H9 (cell line): ENCODE data around the gene ADAMTSL4. TPM values are rescaled to one million over a fixed set of nuclear protein-coding genes. Genes with fewer than 3 reads are reported as not detected.

ENCODE experiments used
- DNase-seq: peaks from one replicate; pipeline ENCODE4 v3.0.0-alpha.2; 2017
- H2AFZ ChIP-seq: one replicate; pipeline ENCODE4 v1.6.1; 2013; ENCODE audit warnings: mild to moderate bottlenecking, low read length, control low read depth, moderate library complexity
- H2AK5ac ChIP-seq: 2 replicates; pipeline ENCODE4 v1.6.1; 2013; ENCODE audit warnings: low read length, control low read depth, mixed read lengths; ENCODE audit not compliant: insufficient read length
- H2BK120ac ChIP-seq: one replicate; pipeline ENCODE4 v1.6.1; 2013; ENCODE audit warnings: low read depth, mild to moderate bottlenecking, low read length, control low read depth, inconsistent platforms; ENCODE audit not compliant: poor library complexity, severe bottlenecking
- H2BK12ac ChIP-seq: 2 replicates; pipeline ENCODE4 v1.6.1; 2013; ENCODE audit warnings: low read length, control low read depth, mixed read lengths, low read depth; ENCODE audit not compliant: insufficient read length
- H2BK15ac ChIP-seq: 2 replicates; pipeline ENCODE4 v1.6.1; 2013; ENCODE audit warnings: low read depth, low read length, control low read depth
- H2BK20ac ChIP-seq: one replicate; pipeline ENCODE4 v1.6.1; 2013; ENCODE audit warnings: low read depth, mild to moderate bottlenecking, low read length, control low read depth, inconsistent platforms; ENCODE audit not compliant: poor library complexity, severe bottlenecking
- H2BK5ac ChIP-seq: 2 replicates; pipeline ENCODE4 v1.6.1; 2013; ENCODE audit warnings: low read length, control low read depth, mixed read lengths; ENCODE audit not compliant: insufficient read length
- H3K14ac ChIP-seq: 2 replicates; pipeline ENCODE4 v1.6.1; 2013; ENCODE audit warnings: low read length, control low read depth; ENCODE audit not compliant: insufficient read depth
- H3K18ac ChIP-seq: 2 replicates; pipeline ENCODE4 v1.6.1; 2013; ENCODE audit warnings: low read depth, mild to moderate bottlenecking, mixed read lengths, low read length, control low read depth; ENCODE audit not compliant: insufficient read length
- H3K23ac ChIP-seq: 2 replicates; pipeline ENCODE4 v1.6.1; 2013; ENCODE audit warnings: low read length, control low read depth, mixed read lengths, low read depth; ENCODE audit not compliant: insufficient read length
- H3K23me2 ChIP-seq: 2 replicates; pipeline ENCODE4 v1.6.1; 2013; ENCODE audit warnings: low read depth, mild to moderate bottlenecking, mixed read lengths, low read length, control low read depth; ENCODE audit not compliant: insufficient read length, poor library complexity, severe bottlenecking
- H3K27ac ChIP-seq: 2 replicates; pipeline ENCODE4 v1.5.1; 2013; ENCODE audit warnings: low read length, control low read depth, mixed read lengths, low read depth; ENCODE audit not compliant: insufficient read length
- H3K27me3 ChIP-seq: 2 replicates; pipeline ENCODE4 v1.6.1; 2013; ENCODE audit warnings: low read length, control low read depth, inconsistent platforms; ENCODE audit not compliant: insufficient read depth
- H3K4ac ChIP-seq: 2 replicates; pipeline ENCODE4 v1.6.1; 2013; ENCODE audit warnings: low read depth, mild to moderate bottlenecking, control low read depth, inconsistent platforms, low read length, moderate library complexity
- H3K4me1 ChIP-seq: 2 replicates; pipeline ENCODE4 v1.6.1; 2013; ENCODE audit warnings: low read length, control low read depth, inconsistent platforms; ENCODE audit not compliant: insufficient read depth
- H3K4me2 ChIP-seq: 2 replicates; pipeline ENCODE4 v1.6.1; 2013; ENCODE audit warnings: low read length, control low read depth, mixed read lengths; ENCODE audit not compliant: insufficient read length, insufficient read depth
- H3K56ac ChIP-seq: 2 replicates; pipeline ENCODE4 v1.6.1; 2013; ENCODE audit warnings: low read depth, mild to moderate bottlenecking, mixed read lengths, low read length, control low read depth; ENCODE audit not compliant: insufficient read length
- H3K79me1 ChIP-seq: 2 replicates; pipeline ENCODE4 v1.6.1; 2013; ENCODE audit warnings: low read depth, mild to moderate bottlenecking, moderate library complexity, low read length, control low read depth, inconsistent platforms; ENCODE audit not compliant: insufficient read depth, poor library complexity, severe bottlenecking
- H3K79me2 ChIP-seq: 2 replicates; pipeline ENCODE4 v1.6.1; 2013; ENCODE audit warnings: low read length, control low read depth, inconsistent platforms; ENCODE audit not compliant: insufficient read depth
- H3K9ac ChIP-seq: 2 replicates; pipeline ENCODE4 v1.6.1; 2013; ENCODE audit warnings: low read length, control low read depth, mixed read lengths; ENCODE audit not compliant: insufficient read length; ENCODE audit errors: extremely low read depth
- H3K9me3 ChIP-seq: one replicate; pipeline ENCODE4 v1.6.1; 2013; ENCODE audit warnings: low read depth, low read length, inconsistent platforms; ENCODE audit not compliant: control insufficient read depth
- H3T11ph ChIP-seq: one replicate; pipeline ENCODE4 v1.6.1; 2013; ENCODE audit warnings: mild to moderate bottlenecking, low read length, control low read depth, inconsistent platforms
- H4K20me1 ChIP-seq: one replicate; pipeline ENCODE4 v1.6.1; 2013; ENCODE audit not compliant: control insufficient read depth, insufficient read length, insufficient read depth
- H4K5ac ChIP-seq: 2 replicates; pipeline ENCODE4 v1.6.1; 2013; ENCODE audit warnings: low read depth, mild to moderate bottlenecking, mixed read lengths, low read length, control low read depth; ENCODE audit not compliant: insufficient read length
- H4K8ac ChIP-seq: replicated peaks from 2 replicates; pipeline ENCODE4 v1.6.1; 2013; ENCODE audit warnings: low read length, control low read depth, mixed read lengths, low read depth; ENCODE audit not compliant: insufficient read length
- H4K91ac ChIP-seq: 2 replicates; pipeline ENCODE4 v1.6.1; 2013; ENCODE audit warnings: low read depth, mild to moderate bottlenecking, moderate library complexity, mixed read lengths, low read length, control low read depth; ENCODE audit not compliant: insufficient read length
- H3K27ac Mint-ChIP-seq, 3 experiments: 2 replicates in 2 of 3; 3 replicates in 1 of 3; pipeline ENCODE4 v1.8.0; 2020 to 2021; ENCODE audit warnings: mixed read lengths in 3 of 3, mild to moderate bottlenecking in 1 of 3, moderate library complexity in 1 of 3
- H3K27me3 Mint-ChIP-seq: 2 replicates; pipeline ENCODE4 v1.8.0; 2021; ENCODE audit warnings: low read depth, mild to moderate bottlenecking, moderate library complexity, mixed read lengths
- H3K36me3 Mint-ChIP-seq, 3 experiments: 2 replicates in 2 of 3; 3 replicates in 1 of 3; pipeline ENCODE4 v1.8.0; 2020 to 2021; ENCODE audit warnings: low read depth in 3 of 3, mixed read lengths in 3 of 3; ENCODE audit not compliant: insufficient read depth in 1 of 3
- H3K4me1 Mint-ChIP-seq, 2 experiments: 2 replicates each; pipeline ENCODE4 v1.8.0; 2020; ENCODE audit warnings: mixed read lengths in 2 of 2
- H3K4me3 Mint-ChIP-seq, 2 experiments: 2 replicates in 1 of 2; 3 replicates in 1 of 2; pipeline ENCODE4 v1.8.0; 2020 to 2021; ENCODE audit warnings: mild to moderate bottlenecking in 2 of 2, mixed read lengths in 2 of 2, moderate library complexity in 1 of 2
- H3K9me3 Mint-ChIP-seq, 2 experiments: 2 replicates in 1 of 2; 3 replicates in 1 of 2; pipeline ENCODE4 v1.8.0; 2020; ENCODE audit warnings: mild to moderate bottlenecking in 2 of 2, mixed read lengths in 2 of 2, moderate library complexity in 1 of 2
- WGBS: extraction: QIAGEN DNeasy Blood & Tissue Kit; methylation state at CpG from one replicate; pipeline ENCODE4 v1.1.7; 2013; ENCODE audit warnings: missing lambda C conversion rate, low lambda C conversion rate, mixed read lengths; ENCODE audit not compliant: insufficient read length; ENCODE audit errors: extremely low coverage; 5-methylcytosine and 5-hydroxymethylcytosine counted together
- total RNA-seq: library from RNA; stranded (reverse); gene quantifications from 2 replicates; pipeline ENCODE4 v1.2.1, GENCODE V29; 2021
- TF ChIP-seq, protein P1 (sequence below): fragments of 200-600 bp; sonication (generic); conservative IDR thresholded peaks from 3 replicates; pipeline ENCODE4 v1.8.0; 2021; ENCODE audit warnings: antibody characterized with exemption, mild to moderate bottlenecking

The ADAMTSL4 gene
- total RNA-seq, 1 experiment from 2014 or later, result 6.1 TPM

DNA sequence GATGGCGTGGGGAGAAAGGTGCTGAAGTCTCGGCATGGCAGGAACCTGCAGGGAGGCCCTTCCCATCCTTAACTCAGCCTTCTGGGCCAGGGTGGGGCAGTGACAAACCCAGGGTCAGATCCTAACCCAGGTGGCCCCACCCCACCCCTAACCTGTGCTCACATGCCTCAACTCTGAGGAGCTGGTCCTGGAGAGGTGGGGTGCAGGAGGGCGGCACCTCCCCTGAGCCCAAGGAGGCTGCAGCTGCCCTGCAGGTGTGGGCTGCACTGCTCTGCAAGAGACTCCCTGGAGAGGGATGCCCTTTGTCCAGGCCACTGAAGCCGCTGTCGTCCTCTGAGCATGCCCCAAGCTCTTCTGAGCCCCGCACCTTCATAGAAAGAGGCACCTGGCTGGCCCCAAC is 15.2 kb upstream of the ADAMTSL4 start:
- H2BK20ac ChIP-seq, result no peak overlapping the region
- no peaks in the 10 kb centered on the region for H4K20me1 ChIP-seq
- H3K79me2 ChIP-seq, result no peaks in the 10 kb centered on the region
- H4K5ac ChIP-seq, result no peak overlapping the region
- H3K4ac ChIP-seq, result no peak overlapping the region
- Mint-ChIP-seq H3K9me3 (no peaks in the 10 kb centered on the region), H3K36me3 (no peaks in the 10 kb centered on the region), H3K4me3 (no peak overlapping the region), H3K27ac (no peak overlapping the region), H3K27me3 (no peaks in the 10 kb centered on the region; the same call in 1 of the 2 replicates), H3K4me1 (peaks cover 14 to 29% of the 10 kb centered on the region in 2 experiments)
- H2BK12ac ChIP-seq, result no peak overlapping the region
- no peaks in the 10 kb centered on the region for H3K79me1 ChIP-seq
- H3K27me3 ChIP-seq, result no peaks in the 10 kb centered on the region
- no peak overlapping the region for H2BK120ac ChIP-seq
- H3K27ac ChIP-seq, result no peak overlapping the region
- H3K56ac ChIP-seq, result no peak overlapping the region
- TF ChIP-seq, protein P1, sequence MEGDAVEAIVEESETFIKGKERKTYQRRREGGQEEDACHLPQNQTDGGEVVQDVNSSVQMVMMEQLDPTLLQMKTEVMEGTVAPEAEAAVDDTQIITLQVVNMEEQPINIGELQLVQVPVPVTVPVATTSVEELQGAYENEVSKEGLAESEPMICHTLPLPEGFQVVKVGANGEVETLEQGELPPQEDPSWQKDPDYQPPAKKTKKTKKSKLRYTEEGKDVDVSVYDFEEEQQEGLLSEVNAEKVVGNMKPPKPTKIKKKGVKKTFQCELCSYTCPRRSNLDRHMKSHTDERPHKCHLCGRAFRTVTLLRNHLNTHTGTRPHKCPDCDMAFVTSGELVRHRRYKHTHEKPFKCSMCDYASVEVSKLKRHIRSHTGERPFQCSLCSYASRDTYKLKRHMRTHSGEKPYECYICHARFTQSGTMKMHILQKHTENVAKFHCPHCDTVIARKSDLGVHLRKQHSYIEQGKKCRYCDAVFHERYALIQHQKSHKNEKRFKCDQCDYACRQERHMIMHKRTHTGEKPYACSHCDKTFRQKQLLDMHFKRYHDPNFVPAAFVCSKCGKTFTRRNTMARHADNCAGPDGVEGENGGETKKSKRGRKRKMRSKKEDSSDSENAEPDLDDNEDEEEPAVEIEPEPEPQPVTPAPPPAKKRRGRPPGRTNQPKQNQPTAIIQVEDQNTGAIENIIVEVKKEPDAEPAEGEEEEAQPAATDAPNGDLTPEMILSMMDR, result no peak
- H3K18ac ChIP-seq, result no peak overlapping the region
- H2AK5ac ChIP-seq, result no peak overlapping the region
- no CpG with 5 or more reads among the region's 6 CpGs for WGBS
- H4K91ac ChIP-seq, result no peak overlapping the region
- H3K4me1 ChIP-seq, result no peaks in the 10 kb centered on the region; the same call in 1 of the 2 replicates
- no peak overlapping the region for H3T11ph ChIP-seq
- no peak overlapping the region for H4K8ac ChIP-seq
- no peak overlapping the region for H2BK15ac ChIP-seq
- H3K9me3 ChIP-seq, result no peaks in the 10 kb centered on the region
- H3K23me2 ChIP-seq, result no peaks in the 10 kb centered on the region
- no peak for DNase-seq
- H3K14ac ChIP-seq, result no peak overlapping the region
- H3K4me2 ChIP-seq, result no peak overlapping the region
- no peak overlapping the region for H3K9ac ChIP-seq
- no peak overlapping the region for H2AFZ ChIP-seq
- H2BK5ac ChIP-seq, result no peak overlapping the region
- no peak overlapping the region for H3K23ac ChIP-seq
